WI38 (cell line): ENCODE measurements around the gene COL23A1.

Experiments
- H3K4me3 ChIP-seq: 2 replicates; pipeline ENCODE4 v1.5.1; 2011; ENCODE audit warnings: low read depth, mild to moderate bottlenecking, control low read depth, low read length
- CTCF ChIP-seq: IDR thresholded peaks from 2 replicates; pipeline ENCODE4 v1.5.1; 2012; ENCODE audit warnings: low read depth, mild to moderate bottlenecking, control low read depth, low read length

Gene COL23A1

GRCh38 chr5:178428341-178429155 lies 161.6 kb downstream of the COL23A1 start:
- TF ChIP-seq CTCF, result no peak

GRCh38 chr5:178427576-178428197 lies 162.5 kb downstream of the COL23A1 start:
- no peak overlapping the region for H3K4me3 ChIP-seq
- no peak for TF ChIP-seq CTCF

More at GRCh38 chr5:178428341-178429155, 161.6 kb downstream of the COL23A1 start:
- no peak overlapping the region for H3K4me3 ChIP-seq

- no peak overlapping the region for H3K4me3 ChIP-seq
- no peak for TF ChIP-seq CTCF
Measured at GRCh38 chr5:178426326-178427130, 163.7 kb downstream of the COL23A1 start.

- H3K4me3 ChIP-seq, result no peak overlapping the region
- TF ChIP-seq CTCF, result no peak
Measured at GRCh38 chr5:178425621-178426068, 164.5 kb downstream of the COL23A1 start.

GRCh38 chr5:178424810-178425177 lies 165.4 kb downstream of the COL23A1 start:
- no peak for TF ChIP-seq CTCF

GRCh38 chr5:178423901-178424809 lies 166.0 kb downstream of the COL23A1 start:
- H3K4me3 ChIP-seq, result no peak overlapping the region
- no peak for TF ChIP-seq CTCF

More at GRCh38 chr5:178424810-178425177, 165.4 kb downstream of the COL23A1 start:
- no peak overlapping the region for H3K4me3 ChIP-seq
